HG03064 (cell line): Measurements from ENCODE around the gene DMPK.
A peak's percentile ranks its signal among the peaks of the same experiment; 100 is the strongest.

Source experiments
- ATAC-seq: cut with Tn5 transposase; IDR thresholded peaks from one replicate; pipeline ENCODE4 v1.9.1; 2021; ENCODE audit warnings: low read depth; ENCODE audit not compliant: unreplicated experiment

The DMPK gene, protein sequence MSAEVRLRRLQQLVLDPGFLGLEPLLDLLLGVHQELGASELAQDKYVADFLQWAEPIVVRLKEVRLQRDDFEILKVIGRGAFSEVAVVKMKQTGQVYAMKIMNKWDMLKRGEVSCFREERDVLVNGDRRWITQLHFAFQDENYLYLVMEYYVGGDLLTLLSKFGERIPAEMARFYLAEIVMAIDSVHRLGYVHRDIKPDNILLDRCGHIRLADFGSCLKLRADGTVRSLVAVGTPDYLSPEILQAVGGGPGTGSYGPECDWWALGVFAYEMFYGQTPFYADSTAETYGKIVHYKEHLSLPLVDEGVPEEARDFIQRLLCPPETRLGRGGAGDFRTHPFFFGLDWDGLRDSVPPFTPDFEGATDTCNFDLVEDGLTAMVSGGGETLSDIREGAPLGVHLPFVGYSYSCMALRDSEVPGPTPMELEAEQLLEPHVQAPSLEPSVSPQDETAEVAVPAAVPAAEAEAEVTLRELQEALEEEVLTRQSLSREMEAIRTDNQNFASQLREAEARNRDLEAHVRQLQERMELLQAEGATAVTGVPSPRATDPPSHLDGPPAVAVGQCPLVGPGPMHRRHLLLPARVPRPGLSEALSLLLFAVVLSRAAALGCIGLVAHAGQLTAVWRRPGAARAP

DNA sequence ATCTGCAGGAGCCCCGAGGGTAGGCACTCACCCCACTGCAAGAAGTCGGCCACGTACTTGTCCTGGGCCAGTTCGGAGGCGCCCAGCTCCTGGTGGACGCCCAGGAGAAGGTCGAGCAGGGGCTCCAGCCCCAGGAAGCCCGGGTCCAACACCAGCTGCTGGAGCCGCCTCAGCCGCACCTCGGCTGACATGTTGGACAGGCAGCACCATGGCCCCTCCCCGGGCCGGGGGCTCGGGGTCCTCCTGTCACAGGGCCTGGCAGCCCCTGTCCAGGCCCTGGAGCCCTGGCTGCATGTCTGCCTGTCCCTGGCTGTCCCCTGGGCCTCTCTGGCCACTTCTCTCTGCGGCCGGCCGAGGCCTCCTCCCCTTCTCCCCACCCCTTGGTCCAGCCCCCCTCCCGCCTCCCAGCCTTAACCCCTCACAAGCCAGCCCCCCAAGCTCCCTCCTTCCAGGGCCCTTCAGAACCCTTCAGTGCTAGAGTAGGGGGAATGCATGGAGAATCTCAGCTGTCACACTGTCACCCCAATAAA is at the start of gene DMPK:
Gene DMPK (minus strand): TSS at position 329 of the 530 bp plus-strand sequence. CDS start 138 bp downstream, at position 191.
- ATAC-seq = no peak

DNA sequence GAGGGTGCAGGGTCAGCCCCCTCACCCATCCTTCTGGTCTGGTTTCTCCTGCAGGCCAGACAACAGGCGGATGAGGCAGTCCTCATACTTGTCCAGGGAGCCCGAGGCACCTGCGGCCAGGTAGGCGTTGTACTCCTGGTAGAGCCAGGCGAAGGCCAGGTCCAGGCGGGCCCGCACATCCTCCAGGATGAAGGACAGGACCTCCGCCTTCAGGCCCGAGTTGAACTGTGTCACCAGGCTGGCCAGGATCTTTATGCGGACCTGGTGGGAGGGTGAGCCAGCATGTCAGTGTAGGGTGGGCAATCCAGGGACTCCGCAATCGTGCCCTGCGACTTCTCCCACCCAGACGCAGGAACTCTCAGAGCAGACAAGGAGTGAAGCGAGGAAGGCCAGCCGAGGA is 46.7 kb upstream of the DMPK start:
- ATAC-seq = no peak

DNA sequence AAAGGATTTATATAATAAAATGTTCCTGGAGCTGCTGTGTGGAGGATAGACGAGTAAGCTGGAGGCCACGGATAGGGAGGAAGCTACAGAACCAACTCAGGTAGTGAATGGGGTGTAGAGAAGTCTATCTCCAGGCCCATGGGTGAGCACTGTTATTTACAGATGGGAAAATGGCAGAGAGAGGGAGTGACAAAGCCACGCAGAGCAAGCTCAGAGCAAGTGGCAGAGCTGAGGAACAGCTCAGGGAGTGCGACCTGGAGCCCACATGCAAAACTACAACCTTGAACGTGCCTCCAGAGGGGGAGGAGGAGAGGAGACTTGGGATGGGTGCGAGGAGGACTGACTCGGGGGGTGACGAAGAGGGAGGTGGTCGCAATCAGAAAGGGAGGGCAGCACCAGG is 46.2 kb upstream of the DMPK start:
- no peak for ATAC-seq

GRCh38 chr19:45827459-45828093 is 45.3 kb upstream of the DMPK start:
- ATAC-seq = no peak

DNA sequence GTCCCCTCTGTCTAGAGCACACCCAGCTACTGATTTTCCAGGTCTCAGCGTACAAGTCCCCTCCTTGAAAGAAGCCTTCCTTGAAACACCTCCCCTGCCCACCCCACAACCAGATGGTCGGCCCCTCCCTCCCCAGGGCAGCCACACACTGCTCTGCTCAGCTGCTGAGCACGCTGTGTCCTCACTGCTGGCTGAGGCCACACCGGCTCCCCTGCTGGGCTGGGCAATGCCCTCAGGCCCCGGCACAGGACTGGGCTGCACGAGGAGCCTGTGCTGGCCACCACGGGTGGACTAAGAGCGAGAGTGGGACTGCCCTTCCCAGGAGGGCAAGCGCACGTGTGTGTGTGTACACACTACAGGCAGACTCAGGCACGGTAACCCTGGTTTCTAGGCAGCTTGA is 44.6 kb upstream of the DMPK start:
- no peak for ATAC-seq

GRCh38 chr19:45825917-45826893 is 43.9 kb upstream of the DMPK start:
- ATAC-seq = no peak

DNA sequence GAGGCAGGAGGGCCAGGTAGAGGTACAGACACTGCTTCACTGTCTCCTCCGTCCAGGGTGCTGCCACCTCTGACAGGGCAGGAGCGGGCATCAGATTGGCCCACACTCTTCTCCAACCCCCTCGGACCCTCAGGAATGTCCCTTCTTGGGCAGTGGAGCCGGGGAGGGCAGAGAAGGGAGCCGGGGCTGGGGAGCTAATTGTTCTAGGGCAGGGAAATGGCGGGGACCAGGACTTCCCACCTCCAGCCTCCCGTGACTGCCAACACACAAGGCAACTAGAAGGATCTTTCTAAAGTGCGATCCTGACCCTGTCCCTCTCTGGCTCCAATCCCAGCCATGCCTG is 42.9 kb upstream of the DMPK start:
- ATAC-seq = no peak

GRCh38 chr19:45824531-45825262 is 42.4 kb upstream of the DMPK start:
- no peak for ATAC-seq

GRCh38 chr19:45824041-45824471 is 41.8 kb upstream of the DMPK start:
- no peak for ATAC-seq

DNA sequence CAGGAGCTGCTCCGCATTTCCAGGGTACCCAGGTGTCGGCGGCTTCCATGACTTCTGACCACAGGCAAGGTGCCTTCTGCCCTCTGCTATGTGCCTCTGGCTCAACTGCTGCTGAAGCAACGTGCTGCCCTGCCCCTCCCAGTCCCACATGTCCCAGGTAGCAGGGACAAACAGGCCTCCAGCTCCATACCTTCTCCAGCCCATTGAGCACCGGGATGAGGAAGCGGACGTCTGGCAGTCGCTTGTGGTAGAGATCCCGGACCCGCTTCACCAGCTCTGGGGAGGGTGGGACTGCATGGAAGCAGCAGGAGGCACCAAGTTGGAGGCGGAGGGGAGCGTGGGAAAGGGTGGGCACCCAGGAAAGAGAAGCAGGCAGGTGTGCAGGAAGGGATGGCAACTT is 40.9 kb upstream of the DMPK start:
- ATAC-seq = no peak

DNA sequence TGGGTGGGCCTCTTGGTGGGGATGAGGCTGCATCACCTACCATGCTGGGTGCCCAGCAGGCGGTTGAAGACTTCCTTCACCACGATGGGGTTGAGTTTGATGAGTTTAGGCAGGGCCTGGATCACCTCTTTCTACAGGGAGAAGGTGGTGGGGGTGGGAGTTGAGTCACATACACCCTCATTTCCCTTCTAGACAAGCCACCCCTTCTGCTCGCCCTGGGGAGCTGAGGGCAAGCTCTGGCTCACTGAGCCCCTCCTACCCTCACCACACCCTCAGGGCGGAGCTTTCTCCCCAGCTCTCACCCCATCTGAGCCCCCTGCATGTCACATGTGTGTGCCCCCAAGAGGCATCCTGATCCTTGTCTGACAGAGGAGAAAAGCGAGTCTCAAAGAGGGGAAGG is 40.4 kb upstream of the DMPK start:
- ATAC-seq = no peak

DNA sequence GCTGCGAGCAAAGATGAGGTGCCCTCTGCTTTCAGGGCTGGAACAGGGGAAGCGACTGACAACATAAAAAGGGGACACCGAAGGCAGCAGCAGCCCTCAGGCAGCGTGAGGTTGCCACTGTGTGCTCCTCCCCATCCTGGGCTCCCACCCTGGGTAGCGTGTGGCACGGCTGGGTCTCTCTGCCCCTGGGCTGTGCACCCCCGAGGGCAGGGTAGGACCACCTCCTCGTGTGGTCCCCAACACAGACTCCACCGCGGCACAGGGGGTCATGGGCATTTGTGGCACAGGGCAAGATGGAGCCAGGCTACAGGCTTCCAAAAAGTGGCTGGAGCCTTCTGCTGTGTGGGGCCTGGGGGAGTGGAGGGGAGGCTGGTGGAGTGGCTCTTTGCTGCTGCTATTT is 39.3 kb upstream of the DMPK start:
- no peak for ATAC-seq

DNA sequence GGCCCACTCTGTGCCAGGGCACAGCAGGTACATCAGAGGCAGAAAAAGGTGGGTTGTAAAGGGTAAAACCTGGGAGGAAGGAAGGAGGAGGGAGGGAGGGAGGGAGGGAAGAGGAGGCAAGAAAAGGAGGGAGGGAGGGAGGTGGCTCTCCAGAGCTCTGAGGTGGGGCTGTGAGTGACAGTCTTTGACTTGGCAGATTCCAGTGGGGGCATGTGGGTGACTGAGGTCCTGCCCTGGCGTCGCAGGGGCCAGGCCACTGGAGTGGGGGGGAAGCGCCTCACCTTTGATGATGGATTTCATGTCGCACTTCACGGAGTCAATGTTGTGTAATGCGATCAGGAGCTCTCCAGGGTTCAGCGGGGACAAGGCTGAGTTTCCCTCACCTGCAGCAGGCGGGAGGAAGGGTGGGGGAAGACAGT is 38.8 kb upstream of the DMPK start:
- no peak for ATAC-seq

GRCh38 chr19:45820413-45821102 is 38.3 kb upstream of the DMPK start:
- no peak for ATAC-seq

DNA sequence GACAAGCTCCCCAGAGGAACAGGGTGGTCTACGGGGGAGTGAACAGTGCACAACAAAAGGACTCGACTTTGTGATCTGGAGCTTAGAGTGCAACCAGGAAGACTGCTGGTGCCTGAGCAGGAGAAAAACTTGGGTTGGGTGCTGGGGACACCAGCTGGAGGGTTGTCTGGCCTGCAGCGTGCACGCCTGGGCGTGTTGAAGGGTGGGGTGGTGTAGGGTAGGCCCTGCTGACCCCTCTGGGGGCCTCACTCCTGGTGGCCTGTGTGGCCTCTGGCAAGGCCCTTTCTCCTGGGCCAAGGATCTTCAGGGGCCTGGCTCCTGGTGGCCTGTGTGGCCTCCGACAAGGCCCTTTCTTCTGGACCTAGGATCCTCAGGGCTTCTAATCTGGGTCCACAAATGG is 37.5 kb upstream of the DMPK start:
- no peak for ATAC-seq

GRCh38 chr19:45817725-45818301 is 35.5 kb upstream of the DMPK start:
- ATAC-seq = no peak

GRCh38 chr19:45817010-45817724 is 34.9 kb upstream of the DMPK start:
- ATAC-seq = peak; percentile 83
